ENCODE measurements around the gene ANKRD50.

ANKRD50 gene

GRCh38 chr4:124712372-124713184 lies at the start of gene ANKRD50:
TSS of gene ANKRD50 (minus strand) at chr4:124712732. CDS start at chr4:124710511, 2,221 bp downstream.
- peak; percentile 90 for DNase-seq (ENCODE audit: low spot score)

- DNase-seq (ENCODE audit: low spot score) = peak; percentile 3
Observed at GRCh38 chr4:124757126-124757525, 44.6 kb upstream of the ANKRD50 start.

GRCh38 chr4:124754681-124755080 lies 42.1 kb upstream of the ANKRD50 start:
- no peak for DNase-seq (ENCODE audit: low spot score)

GRCh38 chr4:124753941-124754581 lies 41.5 kb upstream of the ANKRD50 start:
- no peak for DNase-seq (ENCODE audit: low spot score)

GRCh38 chr4:124749421-124749820 lies 36.9 kb upstream of the ANKRD50 start:
- DNase-seq (ENCODE audit: low spot score) = no peak

GRCh38 chr4:124748965-124749364 lies 36.4 kb upstream of the ANKRD50 start:
- DNase-seq (ENCODE audit: low spot score) = no peak

- no peak for DNase-seq (ENCODE audit: low spot score)
Observed at GRCh38 chr4:124745985-124746801, 33.7 kb upstream of the ANKRD50 start.

- DNase-seq (ENCODE audit: low spot score) = no peak
Observed at GRCh38 chr4:124743711-124744110, 31.2 kb upstream of the ANKRD50 start.

GRCh38 chr4:124740501-124740900 lies 28.0 kb upstream of the ANKRD50 start:
- no peak for DNase-seq (ENCODE audit: low spot score)

- DNase-seq (ENCODE audit: low spot score) = no peak
Observed at GRCh38 chr4:124738994-124739393, 26.5 kb upstream of the ANKRD50 start.

- DNase-seq (ENCODE audit: low spot score) = no peak
Observed at GRCh38 chr4:124737619-124738018, 25.1 kb upstream of the ANKRD50 start.

- no peak for DNase-seq (ENCODE audit: low spot score)
Observed at GRCh38 chr4:124736526-124736925, 24.0 kb upstream of the ANKRD50 start.

- no peak for DNase-seq (ENCODE audit: low spot score)
Observed at GRCh38 chr4:124727331-124727890, 14.9 kb upstream of the ANKRD50 start.

- no peak for DNase-seq (ENCODE audit: low spot score)
Observed at GRCh38 chr4:124726269-124726668, 13.7 kb upstream of the ANKRD50 start.

- peak; percentile 46 for DNase-seq (ENCODE audit: low spot score)
Observed at GRCh38 chr4:124722071-124722470, 9.5 kb upstream of the ANKRD50 start.

GRCh38 chr4:124717101-124717500 lies 4.6 kb upstream of the ANKRD50 start:
- DNase-seq (ENCODE audit: low spot score) = no peak

GRCh38 chr4:124713185-124713592 lies 657 bp upstream of the ANKRD50 start:
- DNase-seq (ENCODE audit: low spot score) = peak; percentile 94

GRCh38 chr4:124711471-124712371 lies 811 bp downstream of the ANKRD50 start:
- DNase-seq (ENCODE audit: low spot score) = peak; percentile 88

- peak; percentile 76 for DNase-seq (ENCODE audit: low spot score)
Observed at GRCh38 chr4:124710911-124711310, 1.6 kb downstream of the ANKRD50 start.

- peak; percentile 72 for DNase-seq (ENCODE audit: low spot score)
Observed at GRCh38 chr4:124710015-124710741, 2.4 kb downstream of the ANKRD50 start.

Measured in RKO (cell line).